K562 (cell line): ENCODE data around the gene HPCA. TPM values are rescaled to one million over a fixed set of nuclear protein-coding genes. Genes with fewer than 3 reads are reported as not detected.
A peak's percentile ranks its signal among the peaks of the same experiment; 100 is the strongest.

ENCODE experiments used
- BRF1 ChIP-seq: IDR thresholded peaks from 3 replicates; pipeline ENCODE4 v1.6.1; 2011; ENCODE audit warnings: borderline replicate concordance, mild to moderate bottlenecking; ENCODE audit not compliant: insufficient read length; ENCODE audit errors: extremely low read depth
- FOXA3 ChIP-seq, 2 experiments: fragments of 450-650 bp in 1 of 2; sonication (generic) in 1 of 2; formaldehyde crosslinking; IDR thresholded peaks in 1 of 2; conservative IDR thresholded peaks in 1 of 2; 2 replicates each; pipeline versions ENCODE4 v1.4.0 to v1.8.0; 2020 to 2022; ENCODE audit warnings: mild to moderate bottlenecking in 2 of 2, missing genetic modification reagents in 1 of 2
- GTF2E2 ChIP-seq: fragments of 200-800 bp; sonication (Bioruptor generic); IDR thresholded peaks from 2 replicates; pipeline ENCODE4 v1.6.1; 2016; ENCODE audit warnings: missing genetic modification characterization, missing compliant biosample characterization
- HDAC2 ChIP-seq: fragments of 450-650 bp; IDR thresholded peaks from 2 replicates; pipeline ENCODE4 v1.6.1; 2016; ENCODE audit warnings: mild to moderate bottlenecking
- HDAC6 ChIP-seq: IDR thresholded peaks from 2 replicates; pipeline ENCODE4 v1.6.1; 2012; ENCODE audit warnings: low read depth, mild to moderate bottlenecking, control low read depth, inconsistent platforms, low read length, moderate library complexity
- HNRNPK ChIP-seq: fragments of 200-400 bp; formaldehyde crosslinking; IDR thresholded peaks from one replicate; pipeline ENCODE4 v1.6.1; 2018; ENCODE audit warnings: mild to moderate bottlenecking, low read depth, low read length; ENCODE audit not compliant: poor library complexity, severe bottlenecking
- NCOA6 ChIP-seq: fragments of 450-650 bp; IDR thresholded peaks from 2 replicates; pipeline ENCODE4 v1.6.1; 2017; ENCODE audit warnings: mild to moderate bottlenecking
- RBBP5 ChIP-seq: fragments of 200-600 bp; sonication (generic); IDR thresholded peaks from 2 replicates; pipeline ENCODE4 v1.6.1; 2012; ENCODE audit warnings: borderline replicate concordance, mild to moderate bottlenecking, low read length, control low read depth, inconsistent platforms; ENCODE audit not compliant: insufficient read depth, poor library complexity, severe bottlenecking
- SAFB ChIP-seq: fragments of 200-400 bp; formaldehyde crosslinking; IDR thresholded peaks from 2 replicates; pipeline ENCODE4 v1.6.1; 2017; ENCODE audit warnings: low read depth, low read length, borderline replicate concordance
- SMARCB1 ChIP-seq: IDR thresholded peaks from 2 replicates; pipeline ENCODE4 v1.6.1; 2011; ENCODE audit warnings: improper control_type of control experiment, low read depth; ENCODE audit not compliant: insufficient read length
- SNRNP70 ChIP-seq: fragments of 200-400 bp; formaldehyde crosslinking; optimal IDR thresholded peaks from 2 replicates; pipeline ENCODE3; 2017; ENCODE audit warnings: low read depth, low read length
- SREBF2 ChIP-seq: sonication (generic); formaldehyde crosslinking; IDR thresholded peaks from 2 replicates; pipeline ENCODE4 v1.4.0; 2020; ENCODE audit warnings: mild to moderate bottlenecking, missing genetic modification reagents
- TBP ChIP-seq: optimal IDR thresholded peaks from 2 replicates; pipeline ENCODE3; 2011; ENCODE audit warnings: low read depth, low read length, improper control_type of control experiment
- TSC22D4 ChIP-seq: fragments of 450-650 bp; IDR thresholded peaks from 2 replicates; pipeline ENCODE4 v1.6.1; 2016; ENCODE audit warnings: missing genetic modification characterization, missing biosample characterization, control low read depth
- YY1 ChIP-seq, 3 experiments: IDR thresholded peaks; 2 replicates each; pipeline ENCODE4 v1.6.1; 2011; ENCODE audit warnings: low read length in 2 of 3, mild to moderate bottlenecking in 2 of 3, moderate library complexity in 2 of 3, borderline replicate concordance in 1 of 3, control low read depth in 1 of 3, low read depth in 1 of 3; ENCODE audit not compliant: insufficient read depth in 3 of 3, insufficient replicate concordance in 2 of 3, control insufficient read depth in 1 of 3, insufficient read length in 1 of 3; ENCODE audit errors: extremely low read depth in 1 of 3
- ZNF134 ChIP-seq: fragments of 250-450 bp; sonication (Bioruptor Pico); conservative IDR thresholded peaks from 2 replicates; pipeline ENCODE4 v1.4.0; 2020
- ZNF146 ChIP-seq: IDR thresholded peaks from one replicate; pipeline ENCODE4 v1.6.1; 2018; ENCODE audit warnings: missing compliant biosample characterization; ENCODE audit not compliant: unreplicated experiment
- ZNF75A ChIP-seq: fragments of 450-650 bp; formaldehyde crosslinking; IDR thresholded peaks from 2 replicates; pipeline ENCODE4 v1.4.0; 2020; ENCODE audit warnings: mild to moderate bottlenecking
- polyA plus RNA-seq, 8 experiments: library from polyadenylated mRNA; depleted of rRNA in 4 of 8; stranded (reverse) in 5 of 8; unstranded in 3 of 8; fragments of >200 nt; fragmentation: Nextera tagmentation in 2 of 8; fragmentation: Illumina TruSeq in 1 of 8; extraction: Ambion mirVana in 2 of 8; extraction: Trizol in 1 of 8; gene quantifications; 2 replicates each; pipeline versions ENCODE4 v1.2.1 to v1.2.3, GENCODE V29; 2011 to 2014; ENCODE audit warnings: inconsistent platforms in 1 of 8, missing spikeins in 1 of 8
- total RNA-seq, 7 experiments: library from RNA; depleted of rRNA in 6 of 7; stranded (reverse); fragments of >200 nt in 6 of 7; fragmentation: Illumina TruSeq in 2 of 7; extraction: Trizol in 2 of 7; gene quantifications; 2 replicates each; pipeline versions ENCODE4 v1.2.1 to v1.2.3, GENCODE V29; 2011 to 2021; ENCODE audit warnings: low replicate concordance in 1 of 7
- TF ChIP-seq, protein P1 (sequence below), 2 experiments: fragments of 450-650 bp; conservative IDR thresholded peaks; 2 replicates each; pipeline ENCODE4 v1.6.1; 2017; ENCODE audit warnings: mild to moderate bottlenecking in 2 of 2, moderate library complexity in 2 of 2
- TF ChIP-seq, protein P2 (sequence below): sonication (generic); formaldehyde crosslinking; IDR thresholded peaks from 2 replicates; pipeline ENCODE4 v1.8.0; 2023; ENCODE audit warnings: mild to moderate bottlenecking, missing genetic modification reagents
- TF ChIP-seq, protein P3 (sequence below): sonication (generic); formaldehyde crosslinking; IDR thresholded peaks from 2 replicates; pipeline ENCODE4 v1.8.1; 2023; ENCODE audit warnings: mild to moderate bottlenecking, missing genetic modification reagents

HPCA gene
- total and polyA plus RNA-seq, 9 of the 15 experiments (the other 6 are each of a cell fraction or from before 2014, with no cell fraction given), result not detected

DNA sequence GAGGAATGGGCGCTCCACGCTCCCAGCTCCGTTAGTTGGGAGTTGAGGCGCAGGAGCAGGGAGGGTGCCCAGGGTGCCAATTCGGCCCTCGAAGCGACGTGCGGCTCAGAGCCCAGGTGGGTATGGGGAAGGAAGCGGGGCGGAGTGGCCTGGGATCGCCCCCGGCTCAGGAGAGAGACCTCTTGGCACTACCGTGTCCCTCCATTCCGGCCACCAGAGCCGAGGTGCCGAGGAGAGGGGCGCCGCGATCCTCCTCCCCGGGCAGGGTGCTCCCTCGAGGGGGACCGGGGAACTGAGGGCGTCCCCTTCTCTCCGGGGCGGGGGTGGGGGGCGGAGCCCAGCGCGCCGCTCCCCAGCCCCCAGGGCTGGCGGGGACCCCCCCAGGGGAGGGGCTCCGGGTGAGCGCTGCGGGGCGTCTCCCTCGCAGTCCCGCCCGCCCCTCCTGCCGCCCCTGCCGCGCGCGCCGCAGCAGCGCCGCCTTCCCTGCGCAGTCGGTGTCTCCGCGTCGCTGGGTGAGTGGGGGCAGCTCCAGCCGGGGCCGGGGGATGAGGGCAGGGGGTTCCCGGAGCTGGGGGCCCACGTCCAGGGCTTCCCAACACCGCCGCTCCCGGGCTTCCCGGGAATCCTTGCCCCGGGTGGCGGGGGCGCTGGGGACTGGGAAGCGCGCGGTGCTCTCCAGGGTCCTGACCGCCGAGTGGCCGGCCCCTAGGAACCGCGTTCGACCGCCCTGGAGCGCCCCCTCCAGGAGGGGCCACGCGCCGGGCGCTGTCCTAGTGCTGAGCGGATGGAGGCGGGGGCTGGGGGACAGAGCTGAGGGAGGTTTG, at the start of gene HPCA (continued):
- TF ChIP-seq, protein P1, sequence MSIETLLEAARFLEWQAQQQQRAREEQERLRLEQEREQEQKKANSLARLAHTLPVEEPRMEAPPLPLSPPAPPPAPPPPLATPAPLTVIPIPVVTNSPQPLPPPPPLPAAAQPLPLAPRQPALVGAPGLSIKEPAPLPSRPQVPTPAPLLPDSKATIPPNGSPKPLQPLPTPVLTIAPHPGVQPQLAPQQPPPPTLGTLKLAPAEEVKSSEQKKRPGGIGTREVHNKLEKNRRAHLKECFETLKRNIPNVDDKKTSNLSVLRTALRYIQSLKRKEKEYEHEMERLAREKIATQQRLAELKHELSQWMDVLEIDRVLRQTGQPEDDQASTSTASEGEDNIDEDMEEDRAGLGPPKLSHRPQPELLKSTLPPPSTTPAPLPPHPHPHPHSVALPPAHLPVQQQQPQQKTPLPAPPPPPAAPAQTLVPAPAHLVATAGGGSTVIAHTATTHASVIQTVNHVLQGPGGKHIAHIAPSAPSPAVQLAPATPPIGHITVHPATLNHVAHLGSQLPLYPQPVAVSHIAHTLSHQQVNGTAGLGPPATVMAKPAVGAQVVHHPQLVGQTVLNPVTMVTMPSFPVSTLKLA (conservative IDR thresholded peaks at IDR 0.05), result peak; percentile 92 to 97
- TF ChIP-seq HDAC2 (peak; percentile 96), ZNF146 (peak; percentile 74), SAFB (0 out of 2 replicates have a peak, but pooled peaks have one; percentile 50), HNRNPK (no peak), HDAC6 (no peak), SREBF2 (CRISPR knock-in tag) (peak; percentile 99), YY1 (IDR thresholded peaks at IDR 0.05; ENCODE audit: borderline replicate concordance in 1 of 3, control insufficient read depth in 1 of 3, extremely low read depth in 1 of 3, insufficient read depth in 3 of 3, insufficient read length in 1 of 3, insufficient replicate concordance in 2 of 3, low read depth in 1 of 3, low read length in 2 of 3) (peak in 2 of 3 experiments; percentile 63 to 68), TBP (peak; percentile 16), ZNF134 (CRISPR knock-in tag) (peak; percentile 44; the same call in 1 of the 2 replicates), BRF1 (no peak), NCOA6 (peak; percentile 97), SNRNP70 (no peak), RBBP5 (no peak), FOXA3 (CRISPR knock-in tag; conservative IDR thresholded peaks at IDR 0.05 in 1 of 2, IDR thresholded peaks at IDR 0.05 in 1 of 2) (peak in 1 of 2 experiments; percentile 93; a peak in 2 of 4 replicates), TSC22D4 (tag) (no peak), SMARCB1 (peak; percentile 71), ZNF75A (CRISPR knock-in tag) (no peak), GTF2E2 (tag) (no peak)
- TF ChIP-seq, protein P2, sequence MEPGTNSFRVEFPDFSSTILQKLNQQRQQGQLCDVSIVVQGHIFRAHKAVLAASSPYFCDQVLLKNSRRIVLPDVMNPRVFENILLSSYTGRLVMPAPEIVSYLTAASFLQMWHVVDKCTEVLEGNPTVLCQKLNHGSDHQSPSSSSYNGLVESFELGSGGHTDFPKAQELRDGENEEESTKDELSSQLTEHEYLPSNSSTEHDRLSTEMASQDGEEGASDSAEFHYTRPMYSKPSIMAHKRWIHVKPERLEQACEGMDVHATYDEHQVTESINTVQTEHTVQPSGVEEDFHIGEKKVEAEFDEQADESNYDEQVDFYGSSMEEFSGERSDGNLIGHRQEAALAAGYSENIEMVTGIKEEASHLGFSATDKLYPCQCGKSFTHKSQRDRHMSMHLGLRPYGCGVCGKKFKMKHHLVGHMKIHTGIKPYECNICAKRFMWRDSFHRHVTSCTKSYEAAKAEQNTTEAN (CRISPR knock-in tag), result peak; percentile 97
- TF ChIP-seq, protein P3, sequence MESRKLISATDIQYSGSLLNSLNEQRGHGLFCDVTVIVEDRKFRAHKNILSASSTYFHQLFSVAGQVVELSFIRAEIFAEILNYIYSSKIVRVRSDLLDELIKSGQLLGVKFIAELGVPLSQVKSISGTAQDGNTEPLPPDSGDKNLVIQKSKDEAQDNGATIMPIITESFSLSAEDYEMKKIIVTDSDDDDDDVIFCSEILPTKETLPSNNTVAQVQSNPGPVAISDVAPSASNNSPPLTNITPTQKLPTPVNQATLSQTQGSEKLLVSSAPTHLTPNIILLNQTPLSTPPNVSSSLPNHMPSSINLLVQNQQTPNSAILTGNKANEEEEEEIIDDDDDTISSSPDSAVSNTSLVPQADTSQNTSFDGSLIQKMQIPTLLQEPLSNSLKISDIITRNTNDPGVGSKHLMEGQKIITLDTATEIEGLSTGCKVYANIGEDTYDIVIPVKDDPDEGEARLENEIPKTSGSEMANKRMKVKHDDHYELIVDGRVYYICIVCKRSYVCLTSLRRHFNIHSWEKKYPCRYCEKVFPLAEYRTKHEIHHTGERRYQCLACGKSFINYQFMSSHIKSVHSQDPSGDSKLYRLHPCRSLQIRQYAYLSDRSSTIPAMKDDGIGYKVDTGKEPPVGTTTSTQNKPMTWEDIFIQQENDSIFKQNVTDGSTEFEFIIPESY (CRISPR knock-in tag), result peak; percentile 97
